Astrocyte of the spinal cord (primary cell): ENCODE data around the gene HES6.

Experiments
- DNase-seq: peaks from one replicate; pipeline ENCODE4 v3.0.0; 2011; ENCODE audit warnings: low read depth, low spot score
- H3K4me3 ChIP-seq: 2 replicates; pipeline ENCODE4 v1.5.1; 2011; ENCODE audit warnings: low read depth, mild to moderate bottlenecking, low read length, moderate library complexity
- CTCF ChIP-seq: IDR thresholded peaks from 2 replicates; pipeline ENCODE4 v1.5.1; 2012; ENCODE audit warnings: low read depth, mild to moderate bottlenecking, low read length, inconsistent platforms
- in situ Hi-C: cut with HindIII; loops from 2 replicates; pipeline ENCODE4 v1.10.0; 2017; ENCODE audit warnings: low sequenced_read_pairs

The HES6 gene

GRCh38 chr2:238271061-238271554, 31.3 kb upstream of the HES6 start:
- no peak overlapping the region for H3K4me3 ChIP-seq
- no peak for DNase-seq
- no peak for TF ChIP-seq CTCF
- in situ Hi-C loops: no loop called here

- DNase-seq: no peak
- TF ChIP-seq CTCF: no peak
- in situ Hi-C loops: no loop called here
- no peak overlapping the region for H3K4me3 ChIP-seq
Measured at GRCh38 chr2:238270606-238271005, 30.8 kb upstream of the HES6 start.

GRCh38 chr2:238269741-238270140, 29.9 kb upstream of the HES6 start:
- no peak overlapping the region for H3K4me3 ChIP-seq
- no peak for TF ChIP-seq CTCF
- in situ Hi-C loops: no loop called here
- DNase-seq: no peak

GRCh38 chr2:238267884-238268680, 28.2 kb upstream of the HES6 start:
- DNase-seq: no peak
- TF ChIP-seq CTCF: no peak
- no peak overlapping the region for H3K4me3 ChIP-seq
- in situ Hi-C loops: no loop called here

- DNase-seq: no peak
- no peak overlapping the region for H3K4me3 ChIP-seq
- in situ Hi-C loops: no loop called here
- TF ChIP-seq CTCF: no peak
Measured at GRCh38 chr2:238267341-238267710, 27.5 kb upstream of the HES6 start.

- no peak overlapping the region for H3K4me3 ChIP-seq
- DNase-seq: no peak
- no peak for TF ChIP-seq CTCF
- in situ Hi-C loops: no loop called here
Measured at GRCh38 chr2:238265605-238266004, 25.8 kb upstream of the HES6 start.

- TF ChIP-seq CTCF: no peak
- no peak for DNase-seq
- in situ Hi-C loops: no loop called here
- H3K4me3 ChIP-seq: no peak overlapping the region
Measured at GRCh38 chr2:238264072-238264460, 24.2 kb upstream of the HES6 start.
